Epithelial cell of esophagus (primary cell): ENCODE results near the gene CBFA2T3.
"Not testable (repeated sequence)": the region's sequence is repeated elsewhere in the genome, so short reads cannot be mapped to it uniquely, and the experiment has no call there.

Source experiments
- DNase-seq: peaks from one replicate; pipeline ENCODE4 v3.0.0; 2010; ENCODE audit warnings: low read depth
- H3K4me3 ChIP-seq: 2 replicates; pipeline ENCODE4 v1.5.1; 2011; ENCODE audit warnings: mild to moderate bottlenecking, low read length, control low read depth
- TF ChIP-seq, protein P1 (sequence below): IDR thresholded peaks from 2 replicates; pipeline ENCODE4 v1.5.1; 2011; ENCODE audit warnings: low read depth, mild to moderate bottlenecking, low read length, control low read depth, inconsistent platforms; ENCODE audit not compliant: insufficient read depth; ENCODE audit errors: missing control alignments

Gene CBFA2T3

GRCh38 chr16:89017543-89018281 lies 40.7 kb upstream of the CBFA2T3 start:
- DNase-seq = no peak
- TF ChIP-seq, protein P1, sequence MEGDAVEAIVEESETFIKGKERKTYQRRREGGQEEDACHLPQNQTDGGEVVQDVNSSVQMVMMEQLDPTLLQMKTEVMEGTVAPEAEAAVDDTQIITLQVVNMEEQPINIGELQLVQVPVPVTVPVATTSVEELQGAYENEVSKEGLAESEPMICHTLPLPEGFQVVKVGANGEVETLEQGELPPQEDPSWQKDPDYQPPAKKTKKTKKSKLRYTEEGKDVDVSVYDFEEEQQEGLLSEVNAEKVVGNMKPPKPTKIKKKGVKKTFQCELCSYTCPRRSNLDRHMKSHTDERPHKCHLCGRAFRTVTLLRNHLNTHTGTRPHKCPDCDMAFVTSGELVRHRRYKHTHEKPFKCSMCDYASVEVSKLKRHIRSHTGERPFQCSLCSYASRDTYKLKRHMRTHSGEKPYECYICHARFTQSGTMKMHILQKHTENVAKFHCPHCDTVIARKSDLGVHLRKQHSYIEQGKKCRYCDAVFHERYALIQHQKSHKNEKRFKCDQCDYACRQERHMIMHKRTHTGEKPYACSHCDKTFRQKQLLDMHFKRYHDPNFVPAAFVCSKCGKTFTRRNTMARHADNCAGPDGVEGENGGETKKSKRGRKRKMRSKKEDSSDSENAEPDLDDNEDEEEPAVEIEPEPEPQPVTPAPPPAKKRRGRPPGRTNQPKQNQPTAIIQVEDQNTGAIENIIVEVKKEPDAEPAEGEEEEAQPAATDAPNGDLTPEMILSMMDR = no peak
- H3K4me3 ChIP-seq = no peak overlapping the region

- DNase-seq, H3K4me3 ChIP-seq: not testable (repeated sequence)
Observed at GRCh38 chr16:89016561-89016960, 39.6 kb upstream of the CBFA2T3 start.

GRCh38 chr16:89015271-89015859 lies 38.4 kb upstream of the CBFA2T3 start:
- TF ChIP-seq, protein P1 = no peak
- DNase-seq = no peak
- no peak overlapping the region for H3K4me3 ChIP-seq

DNA sequence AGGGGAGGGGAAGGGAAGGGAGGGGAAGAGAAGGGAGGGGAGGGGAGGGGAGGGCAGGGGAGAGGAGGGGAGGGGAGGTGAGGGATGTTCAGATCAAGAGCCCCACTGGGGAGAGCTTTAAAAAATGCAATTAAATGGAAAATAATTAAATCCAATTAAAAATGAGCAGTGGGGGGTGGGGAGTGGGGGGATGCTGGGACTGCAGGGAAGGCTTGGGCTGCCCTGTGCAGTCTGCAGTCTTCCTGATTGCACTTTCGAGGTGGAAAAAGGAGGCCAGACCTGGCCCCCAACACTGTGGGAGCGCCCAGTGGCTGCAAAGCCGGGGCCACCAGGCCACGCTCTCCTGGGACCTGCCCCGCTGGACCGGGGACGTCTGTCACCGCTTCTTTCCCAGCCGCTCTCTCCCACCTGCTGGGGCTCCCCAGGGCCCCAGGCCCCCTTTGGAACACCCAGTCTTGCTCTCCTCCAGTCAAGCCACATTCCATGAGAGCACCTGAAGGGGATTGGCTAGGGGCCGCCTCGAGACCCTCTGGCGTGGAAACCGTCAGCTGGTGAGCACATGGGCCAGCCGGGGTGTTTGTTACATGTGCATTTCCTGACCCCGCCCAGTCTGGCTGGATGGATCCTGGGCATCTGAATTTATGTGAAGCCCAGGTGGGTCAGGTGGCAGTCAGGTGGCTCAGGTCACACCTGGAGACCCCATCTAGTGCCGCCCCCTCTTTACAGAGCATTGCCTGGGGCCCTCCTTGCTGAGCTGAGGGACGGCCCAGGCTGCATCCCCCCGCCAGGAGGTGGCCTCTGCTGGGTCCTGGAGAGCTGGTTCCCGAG lies 37.6 kb upstream of the CBFA2T3 start:
- DNase-seq = no peak
- no peak overlapping the region for H3K4me3 ChIP-seq
- TF ChIP-seq, protein P1 = no peak

- DNase-seq = no peak
- TF ChIP-seq, protein P1 = no peak
- H3K4me3 ChIP-seq = no peak overlapping the region
Observed at GRCh38 chr16:89013692-89014402, 36.8 kb upstream of the CBFA2T3 start.

DNA sequence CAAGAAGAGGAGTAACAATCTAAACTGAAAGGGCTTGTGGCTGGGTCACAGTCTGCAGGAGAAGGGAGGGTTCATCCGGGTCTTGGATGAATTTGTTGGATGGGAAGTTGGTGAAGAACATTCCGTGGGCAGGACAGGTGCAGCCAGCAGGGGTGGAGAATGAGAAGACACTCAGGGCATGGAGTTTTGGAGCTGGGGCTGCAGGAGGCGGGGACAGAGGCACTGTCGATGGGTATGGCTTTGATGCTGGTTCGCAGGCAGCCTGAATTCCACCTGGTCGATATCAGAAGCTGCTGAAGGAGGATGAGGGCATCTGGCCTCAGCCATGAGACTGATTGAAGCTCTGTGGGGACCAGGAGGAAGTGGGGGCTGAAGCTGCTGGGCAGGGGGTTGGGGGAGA lies 36.1 kb upstream of the CBFA2T3 start:
- DNase-seq = no peak
- H3K4me3 ChIP-seq = no peak overlapping the region
- TF ChIP-seq, protein P1 = no peak

DNA sequence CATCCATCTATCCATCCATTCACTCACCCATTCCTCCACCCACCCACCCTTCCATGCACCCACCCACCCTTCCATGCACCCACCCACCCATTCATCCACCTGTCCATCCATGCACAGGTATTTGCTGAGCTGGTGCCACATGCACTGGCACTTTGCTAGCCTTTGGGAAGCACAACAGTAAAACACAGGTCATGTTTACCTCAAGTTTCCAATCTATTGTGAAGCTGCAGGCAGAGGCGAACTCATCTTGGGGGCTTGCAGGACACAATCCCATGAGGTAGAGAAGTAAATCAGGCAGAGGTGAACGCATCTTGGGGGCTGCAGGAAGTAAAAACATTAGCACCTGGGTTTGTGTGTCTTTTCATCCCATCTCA lies 35.6 kb upstream of the CBFA2T3 start:
- H3K4me3 ChIP-seq = no peak overlapping the region
- TF ChIP-seq, protein P1 = no peak
- DNase-seq = no peak
